Sigmoid colon (tissue), 7 donors: ENCODE measurements around the gene LRFN3. TPM values are rescaled to one million over a fixed set of nuclear protein-coding genes. Genes with fewer than 3 reads are reported as not detected.
A peak's percentile ranks its signal among the peaks of the same experiment; 100 is the strongest.

Experiments used
- DNase-seq: peaks from one replicate; pipeline ENCODE4 v3.0.0-alpha.2; 2019
- H3K27ac ChIP-seq, 4 donors: fragments of 200-600 bp; sonication (generic); one replicate each; pipeline ENCODE4 v1.5.1; 2016 to 2019; ENCODE audit warnings: mild to moderate bottlenecking in 1 of 4
- H3K27me3 ChIP-seq, 3 donors: fragments of 200-600 bp; sonication (generic); one replicate each; pipeline ENCODE4 v1.5.1; 2019; ENCODE audit warnings: mild to moderate bottlenecking in 1 of 3
- H3K36me3 ChIP-seq, 4 donors: fragments of 200-600 bp; sonication (generic); one replicate each; pipeline ENCODE4 v1.5.1; 2016 to 2019
- H3K4me1 ChIP-seq, 4 donors: fragments of 200-600 bp; sonication (generic); one replicate each; pipeline ENCODE4 v1.5.1; 2017 to 2019
- H3K4me3 ChIP-seq, 4 donors: fragments of 200-600 bp; sonication (generic); one replicate each; pipeline ENCODE4 v1.5.1; 2017 to 2019; ENCODE audit warnings: mild to moderate bottlenecking in 2 of 4, moderate library complexity in 1 of 4
- H3K9me3 ChIP-seq, 4 donors: fragments of 200-600 bp in 3 of 4; sonication (generic) in 3 of 4; one replicate each; pipeline versions ENCODE4 v1.5.1 to v1.6.1; 2013 to 2019
- EP300 ChIP-seq, 4 donors: sonication (generic); formaldehyde crosslinking; IDR thresholded peaks; one replicate each; pipeline ENCODE4 v1.6.1; 2017; ENCODE audit warnings: antibody characterized with exemption in 4 of 4
- POLR2A ChIP-seq, 2 donors: fragments of 450-650 bp; IDR thresholded peaks; one replicate each; pipeline ENCODE4 v1.6.1; 2016; ENCODE audit warnings: antibody characterized with exemption in 2 of 2, mild to moderate bottlenecking in 2 of 2, moderate library complexity in 2 of 2
- POLR2AphosphoS5 ChIP-seq, 4 donors: sonication (generic); formaldehyde crosslinking; IDR thresholded peaks; one replicate each; pipeline ENCODE4 v1.6.1; 2017; ENCODE audit warnings: antibody characterized with exemption in 4 of 4
- WGBS, 2 donors: extraction: QIAGEN DNeasy Blood & Tissue Kit; methylation state at CpG; one replicate each; pipeline ENCODE4 v1.1.7; 2013; 5-methylcytosine and 5-hydroxymethylcytosine counted together
- intact Hi-C: fragments of 100-400 bp; cut with DNase I; formaldehyde crosslinking; loops from one replicate; pipeline ENCODE4 v1.15.1; 2023
- polyA plus RNA-seq, 3 donors: library from polyadenylated mRNA; stranded (reverse); fragments of 200-250 nt; gene quantifications; one replicate each; pipeline ENCODE4 v1.2.3, GENCODE V29; 2013
- total RNA-seq, 4 donors: library from RNA; depleted of rRNA; stranded (reverse); fragments of >200 nt; gene quantifications; one replicate each; pipeline ENCODE4 v1.1.0, GENCODE V29; 2016
- TF ChIP-seq, protein P1 (sequence below), 4 experiments: fragments of 450-650 bp in 3 of 4; fragments of 200-600 bp in 1 of 4; IDR thresholded peaks; one replicate each; pipeline ENCODE4 v1.5.1; 2016 to 2019; ENCODE audit warnings: antibody characterized with exemption in 4 of 4, mild to moderate bottlenecking in 3 of 4, moderate library complexity in 2 of 4
- donor health status: healthy with polysubstance abuse.
- donor health status: Bipolar disorder and iron deficiency.
- donor health status: healthy.

LRFN3 gene
- total and polyA plus RNA-seq, 7 donors: 4.6 to 9.7 (median 6.4) TPM

DNA sequence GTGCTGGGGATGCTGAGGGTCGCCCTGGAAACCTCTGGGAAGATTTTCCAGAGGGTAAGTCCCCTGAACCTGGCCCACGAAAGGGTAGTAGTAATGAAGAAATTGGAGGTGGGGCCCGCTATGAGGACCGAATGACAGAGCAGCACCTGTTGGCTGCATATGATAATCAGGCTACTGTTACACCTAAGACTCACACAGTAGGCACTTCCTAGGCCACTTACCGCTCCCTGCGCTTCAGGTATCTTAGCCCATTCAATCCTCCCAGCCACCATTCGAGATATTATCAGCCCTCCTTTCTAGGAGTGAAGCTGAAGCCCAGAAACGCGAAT lies 4.3 kb upstream of the LRFN3 start:
- Histone ChIP-seq H3K27ac (peak overlapping the region in 1 of 4 donors; percentile 38), H3K9me3 (no peaks in the 10 kb centered on the region), H3K4me3 (peak overlapping the region in 1 of 4 donors; percentile 18), H3K4me1 (peaks cover 0 to 20% (median 15%) of the 10 kb centered on the region in 4 donors), H3K36me3 (no peaks in the 10 kb centered on the region), H3K27me3 (no peaks in the 10 kb centered on the region)
- TF ChIP-seq POLR2AphosphoS5 (IDR thresholded peaks at IDR 0.05) (no peak), EP300 (IDR thresholded peaks at IDR 0.05) (no peak), POLR2A (IDR thresholded peaks at IDR 0.05) (no peak)
- TF ChIP-seq, protein P1, sequence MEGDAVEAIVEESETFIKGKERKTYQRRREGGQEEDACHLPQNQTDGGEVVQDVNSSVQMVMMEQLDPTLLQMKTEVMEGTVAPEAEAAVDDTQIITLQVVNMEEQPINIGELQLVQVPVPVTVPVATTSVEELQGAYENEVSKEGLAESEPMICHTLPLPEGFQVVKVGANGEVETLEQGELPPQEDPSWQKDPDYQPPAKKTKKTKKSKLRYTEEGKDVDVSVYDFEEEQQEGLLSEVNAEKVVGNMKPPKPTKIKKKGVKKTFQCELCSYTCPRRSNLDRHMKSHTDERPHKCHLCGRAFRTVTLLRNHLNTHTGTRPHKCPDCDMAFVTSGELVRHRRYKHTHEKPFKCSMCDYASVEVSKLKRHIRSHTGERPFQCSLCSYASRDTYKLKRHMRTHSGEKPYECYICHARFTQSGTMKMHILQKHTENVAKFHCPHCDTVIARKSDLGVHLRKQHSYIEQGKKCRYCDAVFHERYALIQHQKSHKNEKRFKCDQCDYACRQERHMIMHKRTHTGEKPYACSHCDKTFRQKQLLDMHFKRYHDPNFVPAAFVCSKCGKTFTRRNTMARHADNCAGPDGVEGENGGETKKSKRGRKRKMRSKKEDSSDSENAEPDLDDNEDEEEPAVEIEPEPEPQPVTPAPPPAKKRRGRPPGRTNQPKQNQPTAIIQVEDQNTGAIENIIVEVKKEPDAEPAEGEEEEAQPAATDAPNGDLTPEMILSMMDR (IDR thresholded peaks at IDR 0.05): no peak
- intact Hi-C loops: loop anchor here (1.0 to 5.0 kb wide), 7 partner anchors 33 to 239 kb away; partner anchors contain the start of genes ARHGAP33, HSPB6 and PROSER3
- 7 to 8% methylated on average over 9 of the region's 9 CpGs for WGBS, 2 donors
- DNase-seq: no peak

DNA sequence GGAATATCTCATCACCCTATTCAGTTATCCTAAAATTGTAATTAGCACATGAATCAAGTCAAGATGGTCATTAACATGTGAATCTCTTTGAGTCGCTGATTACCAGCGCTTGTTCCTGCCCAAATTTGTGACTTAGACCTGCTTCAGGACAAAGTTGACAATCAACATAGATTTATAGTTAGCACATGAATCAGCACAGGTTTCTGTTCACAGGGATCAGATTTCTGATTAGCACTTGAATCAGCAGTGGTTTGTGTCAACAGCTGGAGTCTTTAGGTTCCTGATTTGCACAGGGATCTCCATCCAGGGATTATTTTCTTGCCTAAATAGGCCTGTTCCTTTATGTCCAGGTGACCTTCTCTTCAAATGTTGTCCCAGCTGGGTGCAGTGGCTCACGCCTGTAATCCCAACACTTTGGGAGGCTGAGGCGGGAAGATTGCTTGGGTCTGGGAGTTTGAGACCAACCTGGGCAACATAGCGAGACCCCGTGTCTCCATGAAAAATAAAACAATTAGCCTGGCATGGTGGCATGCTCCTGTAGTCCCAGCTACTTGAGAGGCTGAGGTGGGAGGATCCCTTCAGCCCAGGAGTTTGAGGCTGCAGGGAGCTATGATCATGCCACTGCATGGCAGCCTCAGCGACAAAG lies 3.8 kb upstream of the LRFN3 start:
- DNase-seq: no peak
- intact Hi-C loops: loop anchor here (5.0 kb wide), 2 partner anchors 155 to 175 kb away; partner anchors contain the start of genes ARHGAP33, HSPB6 and PROSER3
- Histone ChIP-seq H3K9me3 (no peaks in the 10 kb centered on the region), H3K36me3 (no peaks in the 10 kb centered on the region), H3K27ac (no peak overlapping the region), H3K4me1 (peaks cover 0 to 26% (median 20%) of the 10 kb centered on the region in 4 donors), H3K27me3 (no peaks in the 10 kb centered on the region), H3K4me3 (no peak overlapping the region)
- WGBS, 2 donors: 55 to 59% methylated on average over 7 of the region's 7 CpGs
- TF ChIP-seq POLR2AphosphoS5 (IDR thresholded peaks at IDR 0.05) (no peak), POLR2A (IDR thresholded peaks at IDR 0.05) (no peak), EP300 (IDR thresholded peaks at IDR 0.05) (no peak)
- TF ChIP-seq, protein P1 (IDR thresholded peaks at IDR 0.05): no peak

DNA sequence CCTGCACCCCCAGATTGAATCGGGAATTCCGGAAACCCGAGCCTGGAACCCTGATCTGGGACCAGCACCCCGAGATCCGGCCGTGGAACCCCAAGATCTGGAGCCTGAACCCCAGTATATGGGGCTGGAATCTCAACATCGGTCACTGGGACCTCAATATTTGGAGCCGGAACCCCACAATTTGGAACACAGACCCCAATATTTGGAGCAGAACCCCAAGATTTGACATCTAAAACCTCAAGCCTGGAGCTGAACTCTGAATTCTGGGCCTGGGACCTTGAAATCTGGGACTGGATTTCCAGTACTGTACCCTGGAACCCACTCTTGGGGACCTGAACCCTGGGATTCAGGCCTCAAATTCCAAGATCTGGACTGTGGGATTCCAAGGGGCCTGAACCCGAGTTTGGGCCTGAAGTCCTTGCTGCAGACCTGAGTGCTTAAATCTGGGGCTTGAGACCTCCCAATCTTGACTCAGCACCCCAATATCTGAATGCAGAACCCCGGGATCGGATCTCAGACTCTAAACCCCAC lies 629 bp downstream of the LRFN3 start:
- H3K36me3 ChIP-seq: peaks cover 0 to 23% (median 9%) of the 10 kb centered on the region in 4 donors
- DNase-seq: no peak
- peak overlapping the region; percentile 60 to 95 (median 82) for H3K4me3 ChIP-seq
- no peaks in the 10 kb centered on the region for H3K27me3 ChIP-seq
- WGBS, 2 donors: 17 to 30% methylated on average over 11 of the region's 11 CpGs
- intact Hi-C loops: loop anchor here (2.0 kb wide), 1 partner anchor 118 kb away; the partner anchor contains the start of genes THAP8 and WDR62
- H3K27ac ChIP-seq: peak overlapping the region; percentile 83 to 95 (median 86)
- H3K4me1 ChIP-seq: peaks cover 0 to 36% (median 29%) of the 10 kb centered on the region in 4 donors
- TF ChIP-seq EP300 (IDR thresholded peaks at IDR 0.05): no peak
- TF ChIP-seq, protein P1 (IDR thresholded peaks at IDR 0.05): no peak
- TF ChIP-seq POLR2AphosphoS5 (IDR thresholded peaks at IDR 0.05): no peak
- TF ChIP-seq POLR2A (IDR thresholded peaks at IDR 0.05): no peak
- no peaks in the 10 kb centered on the region for H3K9me3 ChIP-seq

DNA sequence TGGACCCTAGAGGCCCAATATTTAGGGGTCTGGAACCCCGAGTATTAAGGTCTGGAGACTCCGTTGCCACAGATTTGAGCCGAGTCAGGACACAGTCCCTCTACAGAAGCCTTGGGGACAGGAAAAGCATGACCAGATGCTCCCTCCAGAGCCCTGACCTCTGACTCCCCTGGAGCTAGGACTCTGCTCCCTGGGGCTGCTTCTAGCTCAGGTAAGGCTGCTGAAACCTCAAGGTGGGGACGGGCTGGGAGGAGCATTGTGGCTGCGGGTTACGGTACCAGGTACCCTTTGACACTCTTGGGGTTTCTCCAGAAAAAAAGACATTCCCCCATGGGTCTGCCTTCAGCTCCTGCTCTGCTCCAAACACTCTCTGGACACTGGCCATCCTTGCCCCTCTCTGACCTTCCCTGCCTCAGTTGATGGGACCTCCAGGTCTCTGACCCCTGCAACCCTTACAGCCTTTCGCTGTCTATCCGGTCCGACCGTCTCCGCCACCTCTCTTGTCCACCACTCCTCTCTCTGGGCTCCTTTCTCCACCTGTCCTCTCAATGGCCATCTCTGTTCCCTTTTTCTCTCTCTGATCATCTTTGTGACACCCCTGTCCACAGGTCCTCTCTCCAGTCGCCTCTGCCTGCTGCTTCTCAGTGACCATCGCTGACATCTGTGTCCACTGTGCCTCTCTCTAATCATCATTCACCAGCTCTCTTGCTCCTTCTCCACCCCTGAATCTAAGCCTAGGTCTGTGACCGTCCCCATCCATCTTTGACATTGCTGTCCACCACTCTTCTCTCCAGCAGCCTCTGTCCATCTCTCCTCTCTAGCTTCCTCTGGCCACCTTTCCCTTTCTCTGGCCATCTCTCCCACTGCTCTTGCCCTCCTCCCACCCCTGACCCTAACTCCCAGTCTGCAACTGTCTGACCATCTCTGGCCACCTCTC lies 1.4 kb downstream of the LRFN3 start:
- WGBS, 2 donors: 51 to 65% methylated on average over 14 of the region's 14 CpGs
- peak overlapping the region; percentile 83 to 95 (median 86) for H3K27ac ChIP-seq
- H3K9me3 ChIP-seq: no peaks in the 10 kb centered on the region
- DNase-seq: no peak
- H3K27me3 ChIP-seq: no peaks in the 10 kb centered on the region
- intact Hi-C loops: loop anchor here (2.0 kb wide), 1 partner anchor 117 kb away; the partner anchor contains the start of genes THAP8 and WDR62
- TF ChIP-seq EP300 (IDR thresholded peaks at IDR 0.05) (no peak), POLR2AphosphoS5 (IDR thresholded peaks at IDR 0.05) (no peak), POLR2A (IDR thresholded peaks at IDR 0.05) (no peak)
- TF ChIP-seq, protein P1 (IDR thresholded peaks at IDR 0.05): no peak
- peaks cover 0 to 31% (median 9%) of the 10 kb centered on the region in 4 donors for H3K36me3 ChIP-seq
- H3K4me1 ChIP-seq: peaks cover 0 to 34% (median 26%) of the 10 kb centered on the region in 4 donors
- peak overlapping the region; percentile 60 to 95 (median 82) for H3K4me3 ChIP-seq
